ENCODE results near the gene MFNG.

Gene MFNG

DNA sequence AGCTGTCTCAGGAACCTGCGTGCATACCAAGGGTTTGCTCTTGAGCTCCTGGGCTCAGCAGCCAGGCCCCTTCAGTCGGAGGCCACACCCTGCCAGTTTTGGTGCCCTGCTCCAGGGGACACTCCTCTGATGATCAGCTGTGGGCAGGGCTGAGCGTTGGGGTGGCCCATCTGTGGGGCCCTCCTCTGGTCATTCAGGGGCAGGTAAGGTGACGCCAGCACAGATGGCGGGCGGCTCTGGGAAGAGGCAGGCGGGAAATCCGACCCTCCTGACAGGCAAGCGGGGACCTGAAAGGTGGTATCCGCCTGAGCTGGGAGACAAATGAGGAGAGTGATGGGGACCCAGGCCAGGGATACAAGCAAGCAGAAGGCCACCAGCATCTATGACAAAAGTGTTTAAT is 3.8 kb upstream of the MFNG start:
- Histone ChIP-seq H3K4me2 (ENCODE audit: low read length) (no peak overlapping the region), H3K9ac (no peak overlapping the region), H3K79me2 (no peaks in the 10 kb centered on the region), H3K36me3 (ENCODE audit: control insufficient read depth, insufficient read depth, low read length) (no peaks in the 10 kb centered on the region), H3K27ac (no peak overlapping the region), H3K27me3 (ENCODE audit: control insufficient read depth, insufficient read depth, low read length) (no peaks in the 10 kb centered on the region), H2AFZ (no peak overlapping the region), H3K4me3 (ENCODE audit: low read depth, low read length) (no peak overlapping the region), H3K9me3 (ENCODE audit: control insufficient read depth, low read length) (no peaks in the 10 kb centered on the region), H3K4me1 (no peaks in the 10 kb centered on the region)
- TF ChIP-seq, protein P1, sequence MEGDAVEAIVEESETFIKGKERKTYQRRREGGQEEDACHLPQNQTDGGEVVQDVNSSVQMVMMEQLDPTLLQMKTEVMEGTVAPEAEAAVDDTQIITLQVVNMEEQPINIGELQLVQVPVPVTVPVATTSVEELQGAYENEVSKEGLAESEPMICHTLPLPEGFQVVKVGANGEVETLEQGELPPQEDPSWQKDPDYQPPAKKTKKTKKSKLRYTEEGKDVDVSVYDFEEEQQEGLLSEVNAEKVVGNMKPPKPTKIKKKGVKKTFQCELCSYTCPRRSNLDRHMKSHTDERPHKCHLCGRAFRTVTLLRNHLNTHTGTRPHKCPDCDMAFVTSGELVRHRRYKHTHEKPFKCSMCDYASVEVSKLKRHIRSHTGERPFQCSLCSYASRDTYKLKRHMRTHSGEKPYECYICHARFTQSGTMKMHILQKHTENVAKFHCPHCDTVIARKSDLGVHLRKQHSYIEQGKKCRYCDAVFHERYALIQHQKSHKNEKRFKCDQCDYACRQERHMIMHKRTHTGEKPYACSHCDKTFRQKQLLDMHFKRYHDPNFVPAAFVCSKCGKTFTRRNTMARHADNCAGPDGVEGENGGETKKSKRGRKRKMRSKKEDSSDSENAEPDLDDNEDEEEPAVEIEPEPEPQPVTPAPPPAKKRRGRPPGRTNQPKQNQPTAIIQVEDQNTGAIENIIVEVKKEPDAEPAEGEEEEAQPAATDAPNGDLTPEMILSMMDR (IDR thresholded peaks at IDR 0.05) = no peak

DNA sequence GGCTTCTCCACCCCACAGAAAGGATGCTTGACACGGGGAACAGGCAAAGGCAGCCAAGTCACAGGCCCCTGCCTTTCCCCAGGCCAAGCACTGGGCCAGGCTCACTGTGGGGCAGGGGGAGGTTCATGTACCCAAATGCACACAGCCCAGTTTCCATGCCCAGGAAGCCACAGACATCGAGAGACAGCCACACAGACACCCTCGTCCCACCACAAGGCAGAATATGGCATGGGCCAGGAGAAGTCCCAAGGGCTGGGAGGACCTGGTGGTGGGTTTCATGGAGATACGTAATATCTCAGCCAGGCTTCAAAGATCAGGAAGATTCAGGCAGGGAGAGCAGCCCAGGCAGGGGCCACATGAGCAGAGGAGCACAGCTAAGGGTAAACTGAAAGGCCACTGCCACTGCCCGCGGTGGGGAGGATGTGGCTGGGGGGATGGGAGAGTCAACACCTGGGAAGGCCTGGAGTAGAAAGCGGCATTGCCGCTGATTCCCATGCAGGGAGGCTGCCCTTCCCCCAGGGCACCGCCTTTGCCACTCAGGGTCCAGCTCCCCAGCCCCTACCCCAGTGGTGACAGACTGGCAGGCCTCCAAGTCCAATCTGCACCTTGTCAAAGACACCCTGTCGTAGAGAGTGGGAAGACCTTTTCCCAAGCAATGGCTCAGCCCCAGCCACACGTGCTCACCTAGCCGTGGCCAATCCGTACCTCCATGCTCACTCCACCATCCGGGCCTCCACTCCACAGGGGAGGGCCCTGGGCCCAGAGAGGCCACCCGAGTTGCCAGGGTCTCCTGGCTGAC is 2.4 kb upstream of the MFNG start:
- Histone ChIP-seq H3K9me3 (ENCODE audit: control insufficient read depth, low read length) (no peaks in the 10 kb centered on the region), H3K4me1 (no peaks in the 10 kb centered on the region), H3K36me3 (ENCODE audit: control insufficient read depth, insufficient read depth, low read length) (no peaks in the 10 kb centered on the region), H3K4me2 (ENCODE audit: low read length) (no peak overlapping the region), H3K27ac (no peak overlapping the region), H3K79me2 (no peaks in the 10 kb centered on the region), H3K27me3 (ENCODE audit: control insufficient read depth, insufficient read depth, low read length) (no peaks in the 10 kb centered on the region), H3K4me3 (ENCODE audit: low read depth, low read length) (no peak overlapping the region), H3K9ac (no peak overlapping the region), H2AFZ (no peak overlapping the region)
- TF ChIP-seq, protein P1 (IDR thresholded peaks at IDR 0.05) = no peak

DNA sequence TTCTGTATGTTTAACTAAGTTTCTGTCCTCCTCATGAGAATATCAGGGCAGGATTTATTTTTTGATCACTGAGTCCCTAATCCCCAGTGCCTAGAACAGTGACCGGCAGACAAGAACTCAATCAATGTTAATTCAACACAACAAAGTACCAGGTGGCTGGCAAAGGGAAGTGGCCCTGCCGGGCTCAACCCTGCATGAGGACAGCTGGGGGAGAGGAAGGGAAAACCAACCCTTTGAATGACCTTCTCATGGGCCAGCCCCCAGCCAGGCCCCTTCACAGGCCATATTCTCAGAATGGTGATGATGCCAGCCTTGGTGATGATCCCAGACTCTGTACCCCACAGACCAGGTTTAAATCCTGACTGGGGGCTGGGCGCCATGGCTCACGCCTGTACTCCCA is 1.4 kb upstream of the MFNG start:
- no peaks in the 10 kb centered on the region for H3K79me2 ChIP-seq
- no peak overlapping the region for H3K9ac ChIP-seq
- H3K27ac ChIP-seq = no peak overlapping the region
- H3K9me3 ChIP-seq (ENCODE audit: control insufficient read depth, low read length) = no peaks in the 10 kb centered on the region
- TF ChIP-seq, protein P1 (IDR thresholded peaks at IDR 0.05) = no peak
- no peaks in the 10 kb centered on the region for H3K36me3 ChIP-seq (ENCODE audit: control insufficient read depth, insufficient read depth, low read length)
- H3K27me3 ChIP-seq (ENCODE audit: control insufficient read depth, insufficient read depth, low read length) = no peaks in the 10 kb centered on the region
- no peak overlapping the region for H2AFZ ChIP-seq
- H3K4me2 ChIP-seq (ENCODE audit: low read length) = no peak overlapping the region
- no peak overlapping the region for H3K4me3 ChIP-seq (ENCODE audit: low read depth, low read length)
- no peaks in the 10 kb centered on the region for H3K4me1 ChIP-seq

DNA sequence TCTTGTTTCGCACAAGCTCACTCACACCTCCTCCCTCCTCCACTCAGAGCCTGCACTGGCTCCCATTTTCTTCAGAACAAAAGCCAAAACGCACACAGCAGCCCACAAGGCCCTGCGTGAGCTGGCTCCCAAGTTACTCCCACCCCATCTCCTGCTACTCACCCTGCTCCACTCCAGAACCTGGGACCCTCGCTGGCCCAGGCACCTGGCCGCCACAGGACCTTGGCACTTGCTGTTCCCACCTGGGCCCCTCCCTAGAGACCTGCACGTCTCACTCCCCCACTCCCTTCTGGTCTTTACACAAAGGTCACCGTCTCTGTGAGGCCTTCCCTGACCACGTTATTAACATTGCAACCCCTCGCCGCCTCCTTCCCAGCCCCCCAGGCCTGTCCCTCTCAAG is 945 bp upstream of the MFNG start:
- Histone ChIP-seq H3K36me3 (ENCODE audit: control insufficient read depth, insufficient read depth, low read length) (no peaks in the 10 kb centered on the region), H3K4me2 (ENCODE audit: low read length) (no peak overlapping the region), H3K27ac (no peak overlapping the region), H3K27me3 (ENCODE audit: control insufficient read depth, insufficient read depth, low read length) (no peaks in the 10 kb centered on the region), H2AFZ (no peak overlapping the region), H3K9ac (no peak overlapping the region), H3K79me2 (no peaks in the 10 kb centered on the region), H3K4me1 (no peaks in the 10 kb centered on the region), H3K9me3 (ENCODE audit: control insufficient read depth, low read length) (no peaks in the 10 kb centered on the region), H3K4me3 (ENCODE audit: low read depth, low read length) (no peak overlapping the region)
- TF ChIP-seq, protein P1 (IDR thresholded peaks at IDR 0.05) = no peak

All from parathyroid adenoma (tissue), 2 donors.